Neural cell (in vitro differentiated cells): Measurements from ENCODE around the gene FAM13B. TPM values are rescaled to one million over a fixed set of nuclear protein-coding genes. Genes with fewer than 3 reads are reported as not detected.

Experiments used
- H2AFZ ChIP-seq: fragments of 200-600, 300-800 bp; sonication (generic), shearing (Covaris generic); 2 replicates; pipeline ENCODE4 v1.6.0; 2014; ENCODE audit warnings: low read depth, mild to moderate bottlenecking, antibody characterized with exemption, low read length, moderate library complexity
- H3F3A ChIP-seq: fragments of 200-600 bp; shearing (Covaris generic); 2 replicates; pipeline ENCODE4 v1.6.1; 2016; ENCODE audit warnings: mild to moderate bottlenecking, moderate library complexity, mixed read lengths, antibody characterized with exemption, low read length; ENCODE audit not compliant: insufficient read depth, poor library complexity, severe bottlenecking
- H3K27ac ChIP-seq: fragments of 200-600, 300-800 bp; sonication (generic), shearing (Covaris generic); 2 replicates; pipeline ENCODE4 v1.5.1; 2014; ENCODE audit warnings: mild to moderate bottlenecking, low read length, moderate library complexity
- H3K27me3 ChIP-seq: fragments of 300-800, 200-600 bp; sonication (generic), shearing (Covaris generic); 2 replicates; pipeline ENCODE4 v1.6.0; 2014; ENCODE audit warnings: mild to moderate bottlenecking, low read depth, low read length, moderate library complexity; ENCODE audit not compliant: insufficient read depth
- H3K36me3 ChIP-seq: fragments of 300-800, 200-600 bp; sonication (generic), shearing (Covaris generic); 2 replicates; pipeline ENCODE4 v1.5.1; 2014; ENCODE audit warnings: mild to moderate bottlenecking, antibody characterized with exemption, low read length, moderate library complexity; ENCODE audit not compliant: insufficient read depth
- H3K4me2 ChIP-seq: fragments of 300-800, 200-600 bp; sonication (generic), shearing (Covaris generic); 2 replicates; pipeline ENCODE4 v1.6.0; 2014; ENCODE audit warnings: mild to moderate bottlenecking, low read length
- H3K4me3 ChIP-seq: fragments of 300-800, 200-600 bp; sonication (generic), shearing (Covaris generic); 2 replicates; pipeline ENCODE4 v1.5.1; 2014; ENCODE audit warnings: mild to moderate bottlenecking, low read length, moderate library complexity
- H3K79me2 ChIP-seq: fragments of 200-600 bp; shearing (Covaris generic); replicated peaks from 2 replicates; pipeline ENCODE4 v1.6.0; 2014; ENCODE audit warnings: mild to moderate bottlenecking, low read length, moderate library complexity; ENCODE audit not compliant: insufficient read depth
- H3K9ac ChIP-seq: fragments of 300-800, 200-600 bp; sonication (generic), shearing (Covaris generic); 2 replicates; pipeline ENCODE4 v1.6.1; 2016; ENCODE audit warnings: mild to moderate bottlenecking, low read length, mixed read lengths
- H3K9me2 ChIP-seq: fragments of 200-600 bp; shearing (Covaris generic); 2 replicates; pipeline ENCODE4 v1.6.1; 2016; ENCODE audit warnings: mild to moderate bottlenecking, low read length, mixed read lengths; ENCODE audit not compliant: insufficient read depth
- H3K9me3 ChIP-seq: fragments of 200-600, 300-800 bp; sonication (generic), shearing (Covaris generic); 2 replicates; pipeline ENCODE4 v1.6.1; 2016; ENCODE audit warnings: mild to moderate bottlenecking, mixed run types, low read length, moderate library complexity, mixed read lengths
- H4K20me1 ChIP-seq: fragments of 200-600 bp; shearing (Covaris generic); 2 replicates; pipeline ENCODE4 v1.6.1; 2016; ENCODE audit warnings: mild to moderate bottlenecking, mixed run types; ENCODE audit not compliant: insufficient read depth
- EP300 ChIP-seq: fragments of 450-650 bp; conservative IDR thresholded peaks from 2 replicates; pipeline ENCODE4 v1.6.1; 2014; ENCODE audit warnings: antibody characterized with exemption, mild to moderate bottlenecking, moderate library complexity; ENCODE audit not compliant: poor library complexity, severe bottlenecking
- EZH2 ChIP-seq: fragments of 200-600, 300-800 bp; shearing (Covaris generic), sonication (generic); IDR thresholded peaks from 2 replicates; pipeline ENCODE4 v1.6.1; 2014; ENCODE audit warnings: antibody characterized with exemption, low read length, borderline replicate concordance, mild to moderate bottlenecking; ENCODE audit not compliant: insufficient read depth, poor library complexity, severe bottlenecking
- MXI1 ChIP-seq: fragments of 450-650 bp; conservative IDR thresholded peaks from 2 replicates; pipeline ENCODE4 v1.6.1; 2014; ENCODE audit warnings: antibody characterized with exemption, mild to moderate bottlenecking; ENCODE audit not compliant: poor library complexity, severe bottlenecking
- POLR2AphosphoS5 ChIP-seq: IDR thresholded peaks from 2 replicates; pipeline ENCODE4 v1.6.1; 2012
- RAD21 ChIP-seq: fragments of 450-650 bp; conservative IDR thresholded peaks from 2 replicates; pipeline ENCODE4 v1.6.1; 2014; ENCODE audit warnings: antibody characterized with exemption, mild to moderate bottlenecking, moderate library complexity
- SMC3 ChIP-seq: fragments of 450-650 bp; conservative IDR thresholded peaks from 2 replicates; pipeline ENCODE4 v1.6.1; 2014; ENCODE audit warnings: antibody characterized with exemption, mild to moderate bottlenecking, moderate library complexity; ENCODE audit not compliant: poor library complexity
- TAF1 ChIP-seq: IDR thresholded peaks from 2 replicates; pipeline ENCODE4 v1.6.1; 2012; ENCODE audit warnings: low read depth
- polyA plus RNA-seq: library from polyadenylated mRNA; depleted of rRNA; stranded (reverse); fragments of >200 nt; gene quantifications from 2 replicates; pipeline ENCODE4 v1.2.3, GENCODE V29; 2014
- TF ChIP-seq, protein P1 (sequence below): fragments of 450-650 bp; IDR thresholded peaks from 2 replicates; pipeline ENCODE4 v1.5.1; 2014; ENCODE audit warnings: antibody characterized with exemption, mild to moderate bottlenecking, moderate library complexity; ENCODE audit not compliant: poor library complexity, severe bottlenecking

Gene FAM13B
- polyA plus RNA-seq, 1 donor from 2014 or later: 61.6 TPM

DNA sequence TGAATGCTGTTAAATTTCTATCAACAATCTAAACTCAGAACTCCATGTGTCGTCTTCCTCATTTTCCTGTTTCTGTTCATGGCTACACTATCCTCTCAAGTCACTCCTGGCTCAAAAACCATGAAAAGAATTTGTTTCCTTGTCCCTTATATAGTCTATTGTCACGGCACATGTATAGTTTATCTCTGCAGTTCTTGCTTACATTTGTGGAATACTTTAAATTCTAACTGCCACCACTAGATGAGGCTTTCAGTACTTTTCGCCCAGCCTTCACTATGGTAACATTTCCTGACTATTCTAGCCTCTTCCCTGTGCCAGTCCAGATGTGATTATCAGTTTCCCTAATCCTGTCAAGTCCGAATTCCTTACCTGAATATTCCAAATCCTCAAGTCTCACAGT, 109.0 kb downstream of the FAM13B start:
- Histone ChIP-seq H3F3A (no peaks in the 10 kb centered on the region), H3K9ac (no peak overlapping the region), H3K27me3 (no peaks in the 10 kb centered on the region), H3K79me2 (no peaks in the 10 kb centered on the region), H3K4me2 (no peak overlapping the region), H3K27ac (no peak overlapping the region), H3K4me3 (no peak overlapping the region), H3K9me2 (no peaks in the 10 kb centered on the region), H2AFZ (no peak overlapping the region), H4K20me1 (no peaks in the 10 kb centered on the region), H3K36me3 (no peaks in the 10 kb centered on the region), H3K9me3 (no peaks in the 10 kb centered on the region)
- TF ChIP-seq SMC3 (no peak), TAF1 (no peak), POLR2AphosphoS5 (no peak)

DNA sequence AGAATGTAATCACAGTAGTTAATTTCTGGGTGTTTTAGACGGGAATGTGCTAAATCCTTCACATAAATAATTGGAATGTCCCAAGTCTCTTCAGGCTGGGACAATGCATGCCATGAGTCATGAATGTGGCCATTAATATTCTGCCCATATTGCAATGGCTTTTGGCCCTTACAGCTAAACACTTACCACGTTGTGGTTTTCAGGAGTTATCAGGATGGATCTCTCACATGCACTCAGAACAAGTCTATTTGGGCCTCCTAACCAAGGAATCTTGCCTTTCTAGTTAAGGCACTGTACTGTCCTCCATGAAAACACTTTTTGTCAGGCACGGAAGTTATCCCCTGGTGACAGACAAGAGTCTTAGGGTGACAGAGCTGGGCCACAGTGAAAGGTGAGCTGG, 110.9 kb downstream of the FAM13B start:
- Histone ChIP-seq H3K27me3 (no peaks in the 10 kb centered on the region), H2AFZ (no peak overlapping the region), H3K4me3 (no peak overlapping the region), H3K4me2 (no peak overlapping the region), H3K79me2 (no peaks in the 10 kb centered on the region), H3K36me3 (no peaks in the 10 kb centered on the region), H4K20me1 (no peaks in the 10 kb centered on the region), H3K9me2 (no peaks in the 10 kb centered on the region), H3K27ac (no peak overlapping the region), H3K9ac (no peak overlapping the region), H3K9me3 (no peaks in the 10 kb centered on the region), H3F3A (no peaks in the 10 kb centered on the region)
- TF ChIP-seq, protein P1, sequence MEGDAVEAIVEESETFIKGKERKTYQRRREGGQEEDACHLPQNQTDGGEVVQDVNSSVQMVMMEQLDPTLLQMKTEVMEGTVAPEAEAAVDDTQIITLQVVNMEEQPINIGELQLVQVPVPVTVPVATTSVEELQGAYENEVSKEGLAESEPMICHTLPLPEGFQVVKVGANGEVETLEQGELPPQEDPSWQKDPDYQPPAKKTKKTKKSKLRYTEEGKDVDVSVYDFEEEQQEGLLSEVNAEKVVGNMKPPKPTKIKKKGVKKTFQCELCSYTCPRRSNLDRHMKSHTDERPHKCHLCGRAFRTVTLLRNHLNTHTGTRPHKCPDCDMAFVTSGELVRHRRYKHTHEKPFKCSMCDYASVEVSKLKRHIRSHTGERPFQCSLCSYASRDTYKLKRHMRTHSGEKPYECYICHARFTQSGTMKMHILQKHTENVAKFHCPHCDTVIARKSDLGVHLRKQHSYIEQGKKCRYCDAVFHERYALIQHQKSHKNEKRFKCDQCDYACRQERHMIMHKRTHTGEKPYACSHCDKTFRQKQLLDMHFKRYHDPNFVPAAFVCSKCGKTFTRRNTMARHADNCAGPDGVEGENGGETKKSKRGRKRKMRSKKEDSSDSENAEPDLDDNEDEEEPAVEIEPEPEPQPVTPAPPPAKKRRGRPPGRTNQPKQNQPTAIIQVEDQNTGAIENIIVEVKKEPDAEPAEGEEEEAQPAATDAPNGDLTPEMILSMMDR: no peak
- no peak for TF ChIP-seq MXI1
- TF ChIP-seq EP300: no peak
- TF ChIP-seq POLR2AphosphoS5: no peak
- no peak for TF ChIP-seq TAF1

DNA sequence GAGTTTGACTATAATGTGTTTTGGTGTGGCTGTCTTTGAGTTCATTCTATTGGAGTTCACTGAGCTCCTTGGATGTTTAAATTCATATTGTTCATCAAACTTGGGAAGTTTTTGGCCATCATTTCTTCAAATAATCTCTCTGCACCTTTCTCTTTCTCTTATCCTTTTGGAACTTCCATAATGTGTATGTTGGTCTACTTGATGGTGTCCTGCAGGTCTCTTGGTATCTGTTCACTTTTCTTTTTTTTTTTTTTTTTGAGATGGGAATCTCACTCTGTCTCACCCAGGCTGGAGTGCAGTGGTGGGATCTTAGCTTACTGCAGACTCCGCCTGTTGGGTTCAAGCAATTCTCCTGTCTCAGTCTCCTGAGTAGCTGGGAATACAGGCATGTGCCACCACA, 116.0 kb downstream of the FAM13B start:
- Histone ChIP-seq H3K9me3 (no peaks in the 10 kb centered on the region), H4K20me1 (no peaks in the 10 kb centered on the region), H3K9ac (no peak overlapping the region), H3F3A (no peaks in the 10 kb centered on the region), H3K4me2 (no peak overlapping the region), H3K27me3 (no peaks in the 10 kb centered on the region), H3K36me3 (no peaks in the 10 kb centered on the region), H3K4me3 (no peak overlapping the region), H3K79me2 (no peaks in the 10 kb centered on the region), H3K9me2 (no peaks in the 10 kb centered on the region), H2AFZ (no peak overlapping the region), H3K27ac (no peak overlapping the region)
- no peak for TF ChIP-seq MXI1
- TF ChIP-seq SMC3: no peak
- TF ChIP-seq, protein P1: no peak
- TF ChIP-seq POLR2AphosphoS5: no peak
- TF ChIP-seq TAF1: no peak
- no peak for TF ChIP-seq RAD21
- no peak for TF ChIP-seq EZH2
- TF ChIP-seq EP300: no peak
